Left hindlimb (tissue), 1 donor: ENCODE measurements around the gene SMIM34.

Experiments used
- DNase-seq: peaks from one replicate; pipeline ENCODE4 v3.0.0-alpha.2; 2018

The SMIM34 gene

DNA sequence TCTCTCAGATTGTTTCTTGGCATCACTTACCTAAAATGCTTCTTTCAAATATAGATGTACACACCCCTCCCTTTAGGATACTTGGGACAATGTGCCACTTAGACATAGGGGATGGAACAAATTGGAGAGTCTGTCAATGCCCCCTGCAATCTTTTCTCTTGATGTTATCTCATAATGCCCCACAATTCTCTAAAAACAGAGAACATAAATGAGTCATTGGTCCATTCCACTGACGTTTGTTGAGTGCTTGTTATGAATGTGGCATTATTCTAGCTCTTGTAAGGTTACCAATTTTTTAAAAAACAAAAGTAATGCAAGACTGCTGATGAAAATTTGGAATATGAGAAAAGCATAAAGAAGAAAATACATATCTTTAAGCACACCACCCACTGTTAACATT is 54.0 kb downstream of the SMIM34 start:
- DNase-seq: no peak
